HG02678 (cell line): ENCODE data around the gene CEACAM8.
"Not testable (repeated sequence)": the region's sequence is repeated elsewhere in the genome, so short reads cannot be mapped to it uniquely, and the experiment has no call there.

Experiments
- ATAC-seq: cut with Tn5 transposase; IDR thresholded peaks from one replicate; pipeline ENCODE4 v1.9.1; 2021; ENCODE audit warnings: mild to moderate bottlenecking, moderate library complexity; ENCODE audit not compliant: unreplicated experiment

Gene CEACAM8

DNA sequence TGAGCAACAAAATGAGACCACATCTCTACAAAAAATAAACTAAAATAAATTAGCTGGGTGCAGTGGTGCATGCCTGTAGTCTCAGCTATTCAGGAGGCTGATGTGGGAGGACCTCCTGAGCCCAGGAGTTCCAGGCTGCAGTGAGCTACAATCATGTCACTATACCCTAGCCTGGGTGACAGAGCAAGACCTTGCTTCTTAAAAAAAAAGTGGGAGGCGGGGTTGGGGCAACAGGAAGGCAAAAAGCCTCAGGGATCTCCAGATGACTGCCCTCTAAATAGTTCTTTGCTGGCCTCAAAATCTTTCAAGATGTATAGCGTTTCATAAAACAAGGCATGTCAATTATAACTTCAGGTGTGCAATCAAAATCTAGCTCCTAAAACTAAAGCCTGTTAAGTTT is 18.5 kb downstream of the CEACAM8 start:
- no peak for ATAC-seq

DNA sequence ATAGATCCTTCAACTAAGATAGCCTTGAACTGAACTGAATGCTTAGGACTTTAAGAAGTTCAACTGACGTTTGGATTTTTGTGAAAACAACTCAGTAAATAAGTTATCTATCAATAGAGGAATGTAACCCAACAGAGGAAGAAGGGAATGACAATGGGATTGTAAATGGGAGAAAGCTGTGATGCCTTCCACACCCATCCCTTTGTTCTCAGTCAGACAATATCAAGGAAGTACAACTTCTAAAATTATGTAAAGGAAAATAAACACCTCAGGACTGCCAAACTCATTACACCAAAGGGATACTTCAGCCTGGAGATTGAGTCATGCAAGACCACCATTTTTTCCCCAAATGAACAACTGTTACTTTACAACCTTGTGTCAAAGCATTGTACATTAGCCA is 21.1 kb downstream of the CEACAM8 start:
- no peak for ATAC-seq

GRCh38 chr19:42571116-42571515 is 23.6 kb downstream of the CEACAM8 start:
- no peak for ATAC-seq

GRCh38 chr19:42569193-42569592 is 25.5 kb downstream of the CEACAM8 start:
- no peak for ATAC-seq

DNA sequence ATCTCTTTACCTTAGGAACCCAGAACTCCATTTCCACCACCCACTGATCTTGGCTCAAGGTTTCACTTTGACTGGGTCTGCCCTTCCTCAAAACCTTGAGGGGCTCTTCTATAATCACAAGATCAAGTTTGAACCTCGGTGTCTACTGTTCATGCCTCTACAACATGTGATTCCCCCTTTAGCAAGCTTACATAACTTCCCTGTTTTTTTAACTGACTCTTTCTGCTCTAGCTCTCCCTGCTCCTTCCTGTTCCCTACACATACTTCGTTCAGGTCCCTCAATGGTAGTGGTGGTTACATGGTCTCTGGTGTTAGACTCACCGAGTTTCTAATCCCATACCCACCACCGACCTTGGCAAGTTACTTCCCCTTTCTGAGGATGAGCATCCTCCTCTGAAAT is 26.7 kb downstream of the CEACAM8 start:
- no peak for ATAC-seq

DNA sequence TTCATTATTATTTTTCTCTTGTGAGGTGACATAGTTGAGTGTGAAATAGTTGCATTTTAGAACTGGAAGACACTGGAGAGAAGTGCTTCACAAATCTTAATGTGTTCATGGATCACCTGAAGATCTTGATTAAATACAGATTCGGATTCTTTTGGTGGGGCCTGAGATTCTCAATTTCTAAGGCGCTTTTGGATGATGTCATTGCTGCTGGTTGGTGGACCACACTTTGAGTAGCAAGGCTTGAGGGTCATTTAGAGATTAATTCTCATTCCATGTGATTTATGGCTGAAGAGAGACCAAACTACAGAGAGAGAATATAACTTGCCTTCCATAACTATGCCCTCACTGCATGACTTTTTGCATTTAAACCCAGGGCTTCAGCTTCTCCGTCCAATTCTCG is 27.2 kb downstream of the CEACAM8 start:
- no peak for ATAC-seq

DNA sequence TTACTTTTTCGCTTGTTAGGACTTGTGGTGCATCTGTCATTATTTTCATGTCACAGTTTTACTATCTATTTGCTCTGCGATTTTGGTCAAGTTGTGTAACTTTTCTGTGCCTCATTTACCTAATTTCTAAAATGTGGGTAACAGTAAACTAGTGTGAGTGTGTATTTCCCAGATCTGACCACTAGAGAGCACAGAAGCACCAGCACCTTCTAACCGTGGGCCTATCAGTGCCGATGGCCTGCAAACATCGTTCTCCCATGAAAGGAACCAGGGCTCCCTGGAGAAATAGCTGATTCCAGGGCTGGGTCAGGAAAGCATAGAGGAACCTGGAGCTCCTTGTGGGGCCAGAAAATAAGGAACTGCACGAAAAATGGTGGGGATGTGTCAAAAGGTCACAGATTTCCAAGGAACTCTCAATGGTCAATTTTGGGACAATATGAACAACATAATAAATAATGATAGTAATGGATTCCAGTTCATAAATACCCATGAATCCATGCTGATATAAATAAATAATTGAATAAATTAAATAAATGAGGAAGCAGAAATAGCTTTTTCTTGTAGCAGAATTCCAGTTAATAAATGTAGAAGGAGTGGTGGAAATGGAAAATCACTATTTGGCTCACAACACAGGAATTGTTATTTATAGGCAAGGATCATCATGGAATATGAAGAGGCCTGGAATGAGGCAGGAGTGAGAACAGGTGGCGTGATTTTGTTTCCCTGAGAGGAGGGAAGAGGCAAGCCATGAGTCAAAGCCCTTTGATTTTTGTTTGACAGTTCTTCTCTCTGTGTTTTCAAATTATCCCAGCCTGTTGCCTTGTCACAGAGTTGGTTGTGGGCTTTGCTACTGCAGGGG is 31.1 kb downstream of the CEACAM8 start:
- ATAC-seq: no peak

- no peak for ATAC-seq
These were observed 33.2 kb downstream of the CEACAM8 start for GRCh38 chr19:42561512-42561911.

- ATAC-seq: no peak
These were observed 34.0 kb downstream of the CEACAM8 start for GRCh38 chr19:42560731-42561130.

- no peak for ATAC-seq
These were observed 36.1 kb downstream of the CEACAM8 start for GRCh38 chr19:42558450-42559150.

DNA sequence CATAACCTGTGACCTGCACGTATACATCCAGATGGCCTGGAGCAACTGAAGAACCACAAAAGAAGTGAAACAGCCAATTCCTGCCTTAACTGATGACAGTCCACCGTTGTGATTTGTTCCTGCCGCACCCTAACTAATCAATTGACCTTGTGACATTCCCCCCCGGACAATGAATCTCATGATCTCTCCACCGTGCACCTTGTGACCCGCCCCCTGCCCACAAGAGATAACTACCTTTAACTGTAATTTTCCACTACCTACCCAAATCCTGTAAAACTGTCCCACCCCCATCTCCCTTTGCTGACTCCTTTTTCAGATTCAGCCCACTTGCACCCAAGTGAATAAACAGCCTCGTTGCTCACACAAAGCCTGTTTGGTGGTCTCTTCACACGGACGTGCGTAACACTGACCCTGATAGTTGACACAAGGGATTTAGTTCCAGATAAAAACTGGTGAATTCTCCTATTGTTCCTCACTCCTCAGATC is 37.3 kb downstream of the CEACAM8 start:
- not testable (repeated sequence) for ATAC-seq

- no peak for ATAC-seq
These were observed 38.9 kb downstream of the CEACAM8 start for GRCh38 chr19:42555801-42556200.

GRCh38 chr19:42555317-42555716 is 39.4 kb downstream of the CEACAM8 start:
- no peak for ATAC-seq

GRCh38 chr19:42554046-42554575 is 40.6 kb downstream of the CEACAM8 start:
- no peak for ATAC-seq

GRCh38 chr19:42553292-42554045 is 41.3 kb downstream of the CEACAM8 start:
- ATAC-seq: no peak

GRCh38 chr19:42552086-42553065 is 42.3 kb downstream of the CEACAM8 start:
- no peak for ATAC-seq

- ATAC-seq: not testable (repeated sequence)
These were observed 44.2 kb downstream of the CEACAM8 start for GRCh38 chr19:42550521-42550920.

GRCh38 chr19:42549067-42549466 is 45.7 kb downstream of the CEACAM8 start:
- ATAC-seq: not testable (repeated sequence)

DNA sequence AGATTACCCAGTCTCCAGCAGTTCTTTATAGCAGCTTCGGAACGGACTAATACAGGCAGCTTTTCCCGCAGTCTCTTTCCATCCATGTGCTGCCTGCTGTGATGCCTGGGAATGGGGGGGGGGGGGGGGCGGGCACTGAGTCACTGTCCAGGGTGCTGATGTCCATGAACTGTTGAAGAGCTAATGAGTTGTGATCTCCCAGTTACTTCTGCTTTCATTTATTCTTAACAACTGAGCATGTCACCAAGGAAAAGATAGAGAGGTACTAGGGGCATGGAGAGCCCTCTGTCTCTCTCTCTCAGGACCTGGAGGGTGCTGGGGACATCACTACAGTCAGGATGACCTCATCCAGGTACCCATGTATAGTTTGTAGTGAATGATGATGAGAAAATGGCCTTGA is 46.2 kb downstream of the CEACAM8 start:
- ATAC-seq: no peak

DNA sequence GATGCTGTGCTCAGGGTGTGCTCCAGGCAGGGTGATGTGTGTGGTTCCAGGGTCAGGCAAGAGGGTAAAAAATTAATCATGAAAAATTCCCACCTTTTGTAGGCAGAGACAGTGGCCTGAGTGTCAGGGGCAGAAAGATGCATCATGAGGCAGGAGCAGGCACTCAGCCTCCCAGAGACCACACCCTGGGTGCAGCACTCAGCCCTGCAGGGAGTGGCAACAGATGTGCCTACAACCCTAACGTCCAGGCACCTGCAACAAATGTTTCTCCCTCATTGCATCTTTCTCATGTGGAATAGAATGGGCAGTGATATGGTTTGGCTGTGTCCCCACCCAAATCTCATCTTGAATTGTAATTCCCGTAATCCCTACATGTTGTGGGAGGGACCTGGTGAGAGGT is 46.8 kb downstream of the CEACAM8 start:
- no peak for ATAC-seq
